GM19351 (cell line): ENCODE measurements around the gene ULBP2.
"Not testable (repeated sequence)": the region's sequence is repeated elsewhere in the genome, so short reads cannot be mapped to it uniquely, and the experiment has no call there.

Experiments used
- ATAC-seq: cut with Tn5 transposase; IDR thresholded peaks from one replicate; pipeline ENCODE4 v1.9.1; 2021; ENCODE audit warnings: mild to moderate bottlenecking, moderate library complexity; ENCODE audit not compliant: unreplicated experiment

ULBP2 gene

GRCh38 chr6:149965194-149966020, 23.6 kb downstream of the ULBP2 start:
- no peak for ATAC-seq

DNA sequence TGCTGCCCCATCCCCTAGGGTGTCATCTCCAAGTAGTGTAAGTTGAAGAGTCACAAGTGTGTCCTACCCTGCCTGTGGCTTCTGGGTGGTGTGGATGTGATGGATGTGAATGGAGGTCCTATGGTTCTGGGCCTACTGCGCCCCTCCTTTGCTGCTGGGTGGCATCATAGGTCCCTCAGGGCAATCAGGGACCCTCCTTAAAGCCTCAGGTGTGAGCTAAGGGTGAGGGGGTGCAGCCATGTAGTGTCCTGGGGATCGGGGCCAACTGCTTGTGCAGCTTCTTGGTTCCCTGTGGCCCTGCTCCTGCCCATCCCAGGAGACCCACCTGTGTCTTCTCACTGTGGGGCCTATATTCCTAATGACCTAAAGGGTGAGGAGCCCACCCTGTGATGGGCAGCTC, 24.5 kb downstream of the ULBP2 start:
- ATAC-seq, result not testable (repeated sequence)

DNA sequence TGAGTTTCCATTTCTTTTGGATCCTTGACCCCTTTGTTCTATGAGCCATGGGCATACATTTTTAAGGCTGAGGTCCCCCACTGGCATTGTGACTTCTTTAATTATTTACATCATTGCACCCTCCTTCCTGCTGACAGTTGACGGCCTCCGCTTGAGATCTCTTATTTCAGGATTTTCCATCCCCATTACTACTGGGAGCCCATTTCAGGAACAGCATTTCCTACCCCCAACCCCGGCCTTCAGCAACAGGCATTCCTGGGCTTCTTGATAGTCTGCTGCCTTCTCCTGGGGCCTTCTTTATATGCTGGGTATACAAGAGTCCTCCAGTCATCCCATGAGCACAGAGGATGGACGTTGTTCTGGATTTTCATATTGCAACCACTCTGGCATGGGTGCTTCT, 25.8 kb downstream of the ULBP2 start:
- ATAC-seq, result no peak

GRCh38 chr6:149967999-149968398, 26.2 kb downstream of the ULBP2 start:
- not testable (repeated sequence) for ATAC-seq

GRCh38 chr6:149968909-149969308, 27.1 kb downstream of the ULBP2 start:
- not testable (repeated sequence) for ATAC-seq

DNA sequence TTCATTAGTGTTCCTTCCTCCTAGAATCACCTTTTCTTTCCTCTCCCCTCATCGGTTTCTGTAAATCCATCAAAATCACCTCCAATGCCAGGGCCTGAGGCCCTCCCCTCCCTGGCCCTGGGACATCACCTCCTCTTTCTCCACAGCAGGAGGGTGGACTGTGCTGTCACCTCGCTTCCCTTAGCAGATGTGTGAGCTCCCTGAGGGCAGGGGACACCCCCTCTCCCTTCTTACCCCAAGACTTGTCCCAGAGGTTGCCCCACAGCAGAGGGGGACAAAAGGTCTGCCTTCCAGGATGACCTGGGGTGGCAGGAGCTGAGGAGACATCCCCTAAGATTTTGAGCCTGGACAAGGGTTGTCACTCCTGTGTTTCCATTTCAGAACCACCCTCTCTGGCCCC, 27.8 kb downstream of the ULBP2 start:
- no peak for ATAC-seq

GRCh38 chr6:149974394-149974793, 32.6 kb downstream of the ULBP2 start:
- not testable (repeated sequence) for ATAC-seq

- ATAC-seq, result no peak
Observed at GRCh38 chr6:149974825-149975224, 33.0 kb downstream of the ULBP2 start.

DNA sequence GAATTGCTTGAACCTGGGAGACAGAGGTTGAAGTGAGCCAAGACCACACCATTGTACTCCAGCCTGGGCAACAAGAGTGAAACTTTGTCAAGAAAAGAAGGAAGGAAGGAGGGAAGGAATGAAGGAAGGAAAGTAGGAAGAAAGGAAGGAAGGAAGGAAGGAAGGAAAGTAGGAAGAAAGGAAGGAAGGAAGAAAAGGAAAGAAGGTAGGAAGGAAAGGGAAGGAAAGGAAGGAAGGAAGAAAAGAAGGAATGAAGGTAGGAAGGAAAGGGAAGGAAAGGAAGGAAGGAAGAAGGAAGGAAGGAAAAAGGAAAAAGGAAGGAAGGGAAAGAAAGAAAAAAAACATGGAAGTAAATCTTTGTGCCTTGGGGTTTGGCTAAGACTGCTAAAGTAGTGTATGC, 33.6 kb downstream of the ULBP2 start:
- no peak for ATAC-seq

DNA sequence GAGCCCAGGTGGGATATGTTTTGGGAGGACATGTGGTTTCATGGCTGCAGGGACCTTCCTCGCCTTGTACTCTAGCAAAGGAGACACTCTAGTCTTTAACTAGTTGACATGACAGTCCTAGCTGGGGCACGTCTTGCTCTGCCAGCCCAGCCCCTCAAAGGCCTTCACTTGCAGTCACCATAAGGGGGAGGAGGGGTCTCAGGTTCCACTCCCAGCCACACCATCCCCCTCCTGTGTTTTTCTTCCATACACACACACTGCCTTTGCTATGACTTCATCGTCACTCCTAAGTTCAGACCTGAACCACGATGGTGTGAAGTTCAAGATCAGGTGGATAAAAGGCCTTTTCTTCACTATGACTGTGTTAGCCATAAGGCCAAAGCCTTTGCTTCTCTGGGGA, 35.4 kb downstream of the ULBP2 start:
- no peak for ATAC-seq

GRCh38 chr6:149978610-149979009, 36.8 kb downstream of the ULBP2 start:
- ATAC-seq, result no peak

DNA sequence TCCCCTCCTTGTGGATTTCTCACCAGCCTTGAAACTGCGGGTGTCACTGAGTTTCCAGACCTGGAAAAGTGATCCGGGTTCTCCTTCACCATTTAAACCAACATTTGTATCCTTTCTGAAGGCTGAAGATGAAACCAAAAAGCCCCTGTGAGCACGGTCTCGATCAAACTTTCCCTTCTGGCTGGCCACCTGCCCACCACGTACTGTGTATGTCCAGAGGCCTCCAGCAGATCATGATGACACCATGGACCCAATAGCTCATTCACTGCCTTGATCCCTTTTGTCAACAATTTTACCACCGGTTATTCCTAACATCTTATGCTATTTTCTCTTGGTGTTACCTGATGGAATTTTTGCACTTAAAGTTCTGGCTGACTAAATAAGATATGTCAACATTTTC, 37.5 kb downstream of the ULBP2 start:
- ATAC-seq, result no peak

DNA sequence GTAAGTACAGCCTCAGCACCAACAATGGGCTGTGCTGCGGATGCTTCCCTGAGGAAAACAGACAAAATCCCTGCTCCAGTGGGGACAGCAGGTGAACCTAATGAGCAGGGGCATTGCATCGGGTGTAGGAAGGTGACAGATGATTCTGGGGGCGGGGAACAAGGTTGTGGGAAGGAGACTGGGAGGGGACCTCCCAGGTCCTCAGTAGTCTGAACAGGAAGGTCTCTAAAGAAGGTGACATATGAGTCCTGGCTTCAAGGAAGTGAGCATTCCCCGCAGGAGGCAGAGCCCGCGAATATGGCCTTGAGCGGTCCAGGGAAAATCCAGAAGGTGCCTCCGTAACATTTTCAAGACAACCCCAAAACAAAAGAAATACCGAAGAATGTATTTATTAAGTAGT, 41.3 kb downstream of the ULBP2 start:
- no peak for ATAC-seq

DNA sequence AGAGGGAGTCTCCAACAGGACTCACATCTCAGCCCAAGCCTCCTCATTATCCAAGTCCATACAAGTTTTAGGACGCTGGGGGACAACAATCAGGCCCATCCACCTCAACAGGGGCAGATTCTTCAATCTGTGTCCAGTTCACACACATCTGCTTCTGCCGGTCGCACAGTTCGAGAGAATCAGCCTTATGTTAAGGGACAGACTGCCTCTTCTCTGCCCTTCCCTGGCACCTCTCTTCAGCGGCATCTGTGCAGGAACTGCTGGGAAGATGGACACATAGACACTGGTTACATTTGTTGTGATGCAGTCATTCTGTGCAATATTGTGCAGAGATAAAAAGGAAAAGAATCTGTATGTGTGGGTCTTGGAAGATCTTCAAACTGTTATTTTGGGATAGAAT, 43.0 kb downstream of the ULBP2 start:
- no peak for ATAC-seq

- no peak for ATAC-seq
Observed at GRCh38 chr6:149985481-149985937, 43.7 kb downstream of the ULBP2 start.

DNA sequence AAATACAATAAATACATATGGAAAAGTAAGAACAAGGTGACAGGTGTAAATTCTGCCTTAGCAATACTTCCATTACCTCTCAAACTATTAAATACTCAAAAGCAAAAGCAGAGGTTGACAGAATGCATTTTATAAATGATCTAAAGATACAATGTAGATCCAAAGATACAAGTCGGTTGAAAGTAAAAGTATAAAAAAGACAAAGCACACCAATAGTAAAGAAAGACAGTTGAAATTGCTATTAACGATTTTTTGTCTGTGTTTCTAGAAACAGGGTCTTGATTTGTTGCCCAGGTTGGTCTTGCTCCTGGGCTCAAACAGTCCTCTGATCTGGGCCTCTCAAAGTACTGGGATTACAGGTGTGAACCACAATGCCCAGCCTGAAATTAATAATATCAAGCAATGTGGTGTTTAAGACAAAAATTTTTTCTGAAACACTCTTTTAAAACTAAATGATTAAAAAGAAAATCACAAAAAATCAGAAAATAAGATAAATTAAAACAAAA, 45.8 kb downstream of the ULBP2 start:
- no peak for ATAC-seq

DNA sequence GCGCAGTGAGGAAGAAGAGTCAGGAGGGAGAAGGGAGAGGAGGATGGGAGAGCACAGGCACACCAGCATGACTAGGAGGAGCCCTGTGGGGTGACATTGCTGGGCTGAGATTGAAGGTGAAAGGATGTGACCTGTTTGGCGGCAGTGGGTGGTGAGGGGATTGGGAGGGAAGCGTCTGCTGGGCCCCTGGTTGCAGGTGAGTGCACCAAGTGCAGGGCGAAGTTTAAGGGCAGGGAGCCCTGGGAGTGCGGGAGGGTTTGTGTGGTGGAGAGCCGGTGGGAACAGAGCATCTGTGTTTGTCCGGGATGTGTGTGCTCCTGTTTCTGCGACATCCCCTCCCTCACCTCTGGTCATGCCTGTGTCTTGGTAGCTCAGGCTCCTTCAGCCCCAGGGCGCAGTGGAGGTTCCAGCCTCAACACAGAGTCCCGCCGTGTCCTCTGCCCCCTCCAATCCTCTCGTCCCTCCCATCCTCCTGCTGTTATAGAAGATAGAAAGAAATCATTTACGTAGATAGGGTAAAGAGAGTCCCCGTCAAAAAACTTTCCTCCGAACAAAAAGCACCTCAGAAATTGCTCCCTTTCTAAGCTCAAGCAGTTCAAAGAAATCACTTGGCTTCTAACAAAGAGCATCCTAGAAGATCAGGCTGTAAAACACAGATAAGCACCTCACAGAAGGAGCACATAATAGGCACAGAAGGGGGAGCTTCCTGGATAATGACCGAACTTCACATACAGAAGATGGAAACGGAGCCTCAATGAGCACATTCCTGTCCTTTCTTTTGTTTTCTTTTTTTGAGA, 46.9 kb downstream of the ULBP2 start:
- no peak for ATAC-seq

- no peak for ATAC-seq
Observed at GRCh38 chr6:149990212-149990660, 48.4 kb downstream of the ULBP2 start.

- ATAC-seq, result peak; percentile 57
Observed at GRCh38 chr6:149990661-149991471, 49.1 kb downstream of the ULBP2 start.

DNA sequence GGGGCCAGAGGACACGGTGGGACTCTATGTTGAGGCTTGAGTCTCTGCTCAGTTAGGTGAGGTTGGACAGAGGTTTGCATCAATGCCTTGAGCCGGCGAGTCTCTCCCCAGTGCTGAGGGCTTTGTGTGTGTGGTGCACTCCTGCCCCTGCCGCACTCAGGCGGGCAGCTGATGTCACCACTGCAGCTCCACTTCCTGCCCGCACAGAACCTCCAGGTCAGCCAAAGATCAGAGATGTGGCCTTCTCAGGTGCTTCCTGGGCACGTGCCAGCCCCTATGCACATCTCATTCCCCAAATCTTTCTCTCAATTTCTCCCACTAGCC, 49.6 kb downstream of the ULBP2 start:
- not testable (repeated sequence) for ATAC-seq

DNA sequence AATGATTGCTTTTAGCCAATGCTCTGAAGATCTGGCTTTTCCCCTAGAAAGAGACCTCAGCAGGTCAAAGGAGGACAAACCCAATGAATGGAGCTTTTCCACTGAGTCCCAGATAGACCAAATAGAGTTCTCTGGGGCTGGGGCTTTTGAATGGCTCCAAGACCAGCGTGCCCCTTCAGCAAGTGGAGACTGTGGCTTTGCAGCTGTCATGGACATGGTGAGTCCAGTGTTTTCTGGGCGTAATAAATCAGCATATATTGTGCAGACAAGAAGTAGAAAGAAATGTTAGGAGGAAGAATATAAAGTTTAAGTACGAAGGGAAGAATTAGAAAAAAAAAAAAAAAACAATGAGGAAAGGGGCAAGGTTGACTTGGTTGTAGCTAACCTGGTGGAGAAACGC, 50.0 kb downstream of the ULBP2 start:
- ATAC-seq, result no peak
